SK-N-SH treated with all-trans-retinoic acid at 6 μM for 48 hours (cell line): Measurements from ENCODE around the gene MEP1A.

Experiments
- BACH2 ChIP-seq: fragments of 250-450 bp; sonication (Bioruptor Pico); IDR thresholded peaks from 2 replicates; pipeline ENCODE4 v1.9.0; 2021; ENCODE audit warnings: mild to moderate bottlenecking, borderline replicate concordance
- SNAI2 ChIP-seq: fragments of 250-450 bp; sonication (Bioruptor Pico); IDR thresholded peaks from 2 replicates; pipeline ENCODE4 v1.5.0; 2020; ENCODE audit warnings: mild to moderate bottlenecking, moderate library complexity
- ZFP3 ChIP-seq: fragments of 250-450 bp; sonication (Bioruptor Pico); IDR thresholded peaks from 2 replicates; pipeline ENCODE4 v1.5.0; 2020; ENCODE audit warnings: mild to moderate bottlenecking, moderate library complexity
- TF ChIP-seq, protein P1 (sequence below): fragments of 250-450 bp; sonication (Bioruptor Pico); IDR thresholded peaks from 2 replicates; pipeline ENCODE4 v1.8.0; 2020; ENCODE audit warnings: mild to moderate bottlenecking, moderate library complexity, borderline replicate concordance
- TF ChIP-seq, protein P2 (sequence below): fragments of 250-450 bp; sonication (Bioruptor Pico); IDR thresholded peaks from 2 replicates; pipeline ENCODE4 v1.5.1; 2020; ENCODE audit warnings: low read depth, mild to moderate bottlenecking, moderate library complexity
- TF ChIP-seq, protein P3 (sequence below): fragments of 250-450 bp; sonication (Bioruptor Pico); IDR thresholded peaks from 2 replicates; pipeline ENCODE4 v1.8.0; 2021; ENCODE audit warnings: low read depth, mild to moderate bottlenecking, moderate library complexity, borderline replicate concordance

DNA sequence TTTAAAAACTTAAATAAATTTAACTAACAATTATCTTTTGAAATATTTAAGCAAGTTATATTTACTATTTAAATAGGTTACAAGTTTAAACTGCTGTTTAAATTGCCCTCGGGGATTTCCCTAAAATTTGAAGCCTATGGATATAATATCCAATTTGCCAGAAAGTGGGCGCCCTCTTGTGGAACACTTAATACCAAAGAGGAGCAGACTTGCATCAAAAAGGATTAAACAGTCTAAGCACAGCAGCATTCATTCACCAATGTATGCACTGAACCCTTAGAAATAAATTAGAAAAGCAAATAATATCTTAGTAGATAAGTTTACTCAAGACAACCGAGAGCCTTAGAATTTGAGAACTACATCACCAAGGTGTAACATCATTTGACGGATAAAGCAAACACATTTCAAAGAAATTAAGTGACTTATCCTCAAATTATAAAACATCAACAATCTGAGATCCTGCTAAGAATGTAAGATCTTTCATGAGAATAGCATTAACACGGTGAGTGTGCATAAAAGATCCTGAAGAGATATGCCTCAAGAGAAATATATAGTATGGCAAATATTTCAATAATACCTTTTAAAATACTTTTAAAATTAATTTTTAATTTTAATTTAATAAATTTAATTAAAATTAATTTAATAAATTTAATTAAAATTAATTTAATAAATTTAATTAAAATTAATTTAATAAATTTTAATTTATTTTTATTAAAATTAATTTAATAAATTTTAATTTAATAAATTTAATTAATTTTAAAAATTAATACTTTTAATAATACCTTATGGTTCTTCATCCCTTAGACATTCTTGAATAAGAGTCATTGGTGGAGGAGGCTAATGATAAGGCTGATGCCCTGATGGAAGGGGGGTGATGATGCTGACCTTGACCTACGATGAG is 11.5 kb upstream of the MEP1A start:
- TF ChIP-seq, protein P1, sequence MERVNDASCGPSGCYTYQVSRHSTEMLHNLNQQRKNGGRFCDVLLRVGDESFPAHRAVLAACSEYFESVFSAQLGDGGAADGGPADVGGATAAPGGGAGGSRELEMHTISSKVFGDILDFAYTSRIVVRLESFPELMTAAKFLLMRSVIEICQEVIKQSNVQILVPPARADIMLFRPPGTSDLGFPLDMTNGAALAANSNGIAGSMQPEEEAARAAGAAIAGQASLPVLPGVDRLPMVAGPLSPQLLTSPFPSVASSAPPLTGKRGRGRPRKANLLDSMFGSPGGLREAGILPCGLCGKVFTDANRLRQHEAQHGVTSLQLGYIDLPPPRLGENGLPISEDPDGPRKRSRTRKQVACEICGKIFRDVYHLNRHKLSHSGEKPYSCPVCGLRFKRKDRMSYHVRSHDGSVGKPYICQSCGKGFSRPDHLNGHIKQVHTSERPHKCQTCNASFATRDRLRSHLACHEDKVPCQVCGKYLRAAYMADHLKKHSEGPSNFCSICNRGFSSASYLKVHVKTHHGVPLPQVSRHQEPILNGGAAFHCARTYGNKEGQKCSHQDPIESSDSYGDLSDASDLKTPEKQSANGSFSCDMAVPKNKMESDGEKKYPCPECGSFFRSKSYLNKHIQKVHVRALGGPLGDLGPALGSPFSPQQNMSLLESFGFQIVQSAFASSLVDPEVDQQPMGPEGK (CRISPR knock-in tag): no peak
- TF ChIP-seq, protein P2, sequence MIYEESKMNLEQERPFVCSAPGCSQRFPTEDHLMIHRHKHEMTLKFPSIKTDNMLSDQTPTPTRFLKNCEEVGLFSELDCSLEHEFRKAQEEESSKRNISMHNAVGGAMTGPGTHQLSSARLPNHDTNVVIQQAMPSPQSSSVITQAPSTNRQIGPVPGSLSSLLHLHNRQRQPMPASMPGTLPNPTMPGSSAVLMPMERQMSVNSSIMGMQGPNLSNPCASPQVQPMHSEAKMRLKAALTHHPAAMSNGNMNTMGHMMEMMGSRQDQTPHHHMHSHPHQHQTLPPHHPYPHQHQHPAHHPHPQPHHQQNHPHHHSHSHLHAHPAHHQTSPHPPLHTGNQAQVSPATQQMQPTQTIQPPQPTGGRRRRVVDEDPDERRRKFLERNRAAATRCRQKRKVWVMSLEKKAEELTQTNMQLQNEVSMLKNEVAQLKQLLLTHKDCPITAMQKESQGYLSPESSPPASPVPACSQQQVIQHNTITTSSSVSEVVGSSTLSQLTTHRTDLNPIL (CRISPR knock-in tag): no peak
- TF ChIP-seq, protein P3, sequence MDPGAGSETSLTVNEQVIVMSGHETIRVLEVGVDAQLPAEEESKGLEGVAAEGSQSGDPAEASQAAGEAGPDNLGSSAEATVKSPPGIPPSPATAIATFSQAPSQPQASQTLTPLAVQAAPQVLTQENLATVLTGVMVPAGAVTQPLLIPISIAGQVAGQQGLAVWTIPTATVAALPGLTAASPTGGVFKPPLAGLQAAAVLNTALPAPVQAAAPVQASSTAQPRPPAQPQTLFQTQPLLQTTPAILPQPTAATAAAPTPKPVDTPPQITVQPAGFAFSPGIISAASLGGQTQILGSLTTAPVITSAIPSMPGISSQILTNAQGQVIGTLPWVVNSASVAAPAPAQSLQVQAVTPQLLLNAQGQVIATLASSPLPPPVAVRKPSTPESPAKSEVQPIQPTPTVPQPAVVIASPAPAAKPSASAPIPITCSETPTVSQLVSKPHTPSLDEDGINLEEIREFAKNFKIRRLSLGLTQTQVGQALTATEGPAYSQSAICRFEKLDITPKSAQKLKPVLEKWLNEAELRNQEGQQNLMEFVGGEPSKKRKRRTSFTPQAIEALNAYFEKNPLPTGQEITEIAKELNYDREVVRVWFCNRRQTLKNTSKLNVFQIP (CRISPR knock-in tag): no peak
- TF ChIP-seq SNAI2 (CRISPR knock-in tag) (no peak), BACH2 (CRISPR knock-in tag) (no peak), ZFP3 (no peak)
